ENCODE measurements around the gene VIT.

GRCh38 chr2:36737131-36737750, 40.7 kb downstream of the VIT start:
- TF ChIP-seq, protein P1, sequence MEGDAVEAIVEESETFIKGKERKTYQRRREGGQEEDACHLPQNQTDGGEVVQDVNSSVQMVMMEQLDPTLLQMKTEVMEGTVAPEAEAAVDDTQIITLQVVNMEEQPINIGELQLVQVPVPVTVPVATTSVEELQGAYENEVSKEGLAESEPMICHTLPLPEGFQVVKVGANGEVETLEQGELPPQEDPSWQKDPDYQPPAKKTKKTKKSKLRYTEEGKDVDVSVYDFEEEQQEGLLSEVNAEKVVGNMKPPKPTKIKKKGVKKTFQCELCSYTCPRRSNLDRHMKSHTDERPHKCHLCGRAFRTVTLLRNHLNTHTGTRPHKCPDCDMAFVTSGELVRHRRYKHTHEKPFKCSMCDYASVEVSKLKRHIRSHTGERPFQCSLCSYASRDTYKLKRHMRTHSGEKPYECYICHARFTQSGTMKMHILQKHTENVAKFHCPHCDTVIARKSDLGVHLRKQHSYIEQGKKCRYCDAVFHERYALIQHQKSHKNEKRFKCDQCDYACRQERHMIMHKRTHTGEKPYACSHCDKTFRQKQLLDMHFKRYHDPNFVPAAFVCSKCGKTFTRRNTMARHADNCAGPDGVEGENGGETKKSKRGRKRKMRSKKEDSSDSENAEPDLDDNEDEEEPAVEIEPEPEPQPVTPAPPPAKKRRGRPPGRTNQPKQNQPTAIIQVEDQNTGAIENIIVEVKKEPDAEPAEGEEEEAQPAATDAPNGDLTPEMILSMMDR (IDR thresholded peaks at IDR 0.05) = no peak
- TF ChIP-seq POLR2A (IDR thresholded peaks at IDR 0.05) = no peak
